K562 (cell line): ENCODE measurements around the gene FAT2. TPM values are rescaled to one million over a fixed set of nuclear protein-coding genes. Genes with fewer than 3 reads are reported as not detected.

Experiments used
- BRF2 ChIP-seq: IDR thresholded peaks from 3 replicates; pipeline ENCODE4 v1.6.1; 2011; ENCODE audit warnings: borderline replicate concordance, mild to moderate bottlenecking; ENCODE audit not compliant: insufficient read length, insufficient read depth
- ZKSCAN8 ChIP-seq: fragments of 200-800 bp; sonication (Bioruptor generic); IDR thresholded peaks from 2 replicates; pipeline ENCODE4 v1.6.1; 2016; ENCODE audit warnings: missing genetic modification characterization, missing compliant biosample characterization
- polyA plus RNA-seq, 8 experiments: library from polyadenylated mRNA; depleted of rRNA in 4 of 8; stranded (reverse) in 5 of 8; unstranded in 3 of 8; fragments of >200 nt; fragmentation: Nextera tagmentation in 2 of 8; fragmentation: Illumina TruSeq in 1 of 8; extraction: Ambion mirVana in 2 of 8; extraction: Trizol in 1 of 8; gene quantifications; 2 replicates each; pipeline versions ENCODE4 v1.2.1 to v1.2.3, GENCODE V29; 2011 to 2014; ENCODE audit warnings: inconsistent platforms in 1 of 8, missing spikeins in 1 of 8
- total RNA-seq, 7 experiments: library from RNA; depleted of rRNA in 6 of 7; stranded (reverse); fragments of >200 nt in 6 of 7; fragmentation: Illumina TruSeq in 2 of 7; extraction: Trizol in 2 of 7; gene quantifications; 2 replicates each; pipeline versions ENCODE4 v1.2.1 to v1.2.3, GENCODE V29; 2011 to 2021; ENCODE audit warnings: low replicate concordance in 1 of 7
- TF ChIP-seq, protein P1 (sequence below): sonication (generic); formaldehyde crosslinking; IDR thresholded peaks from 2 replicates; pipeline ENCODE4 v1.8.0; 2023; ENCODE audit warnings: missing genetic modification reagents, mild to moderate bottlenecking, borderline replicate concordance

The FAT2 gene
- total and polyA plus RNA-seq, 9 of the 15 experiments (the other 6 are each of a cell fraction or from before 2014, with no cell fraction given): not detected

- TF ChIP-seq, protein P1, sequence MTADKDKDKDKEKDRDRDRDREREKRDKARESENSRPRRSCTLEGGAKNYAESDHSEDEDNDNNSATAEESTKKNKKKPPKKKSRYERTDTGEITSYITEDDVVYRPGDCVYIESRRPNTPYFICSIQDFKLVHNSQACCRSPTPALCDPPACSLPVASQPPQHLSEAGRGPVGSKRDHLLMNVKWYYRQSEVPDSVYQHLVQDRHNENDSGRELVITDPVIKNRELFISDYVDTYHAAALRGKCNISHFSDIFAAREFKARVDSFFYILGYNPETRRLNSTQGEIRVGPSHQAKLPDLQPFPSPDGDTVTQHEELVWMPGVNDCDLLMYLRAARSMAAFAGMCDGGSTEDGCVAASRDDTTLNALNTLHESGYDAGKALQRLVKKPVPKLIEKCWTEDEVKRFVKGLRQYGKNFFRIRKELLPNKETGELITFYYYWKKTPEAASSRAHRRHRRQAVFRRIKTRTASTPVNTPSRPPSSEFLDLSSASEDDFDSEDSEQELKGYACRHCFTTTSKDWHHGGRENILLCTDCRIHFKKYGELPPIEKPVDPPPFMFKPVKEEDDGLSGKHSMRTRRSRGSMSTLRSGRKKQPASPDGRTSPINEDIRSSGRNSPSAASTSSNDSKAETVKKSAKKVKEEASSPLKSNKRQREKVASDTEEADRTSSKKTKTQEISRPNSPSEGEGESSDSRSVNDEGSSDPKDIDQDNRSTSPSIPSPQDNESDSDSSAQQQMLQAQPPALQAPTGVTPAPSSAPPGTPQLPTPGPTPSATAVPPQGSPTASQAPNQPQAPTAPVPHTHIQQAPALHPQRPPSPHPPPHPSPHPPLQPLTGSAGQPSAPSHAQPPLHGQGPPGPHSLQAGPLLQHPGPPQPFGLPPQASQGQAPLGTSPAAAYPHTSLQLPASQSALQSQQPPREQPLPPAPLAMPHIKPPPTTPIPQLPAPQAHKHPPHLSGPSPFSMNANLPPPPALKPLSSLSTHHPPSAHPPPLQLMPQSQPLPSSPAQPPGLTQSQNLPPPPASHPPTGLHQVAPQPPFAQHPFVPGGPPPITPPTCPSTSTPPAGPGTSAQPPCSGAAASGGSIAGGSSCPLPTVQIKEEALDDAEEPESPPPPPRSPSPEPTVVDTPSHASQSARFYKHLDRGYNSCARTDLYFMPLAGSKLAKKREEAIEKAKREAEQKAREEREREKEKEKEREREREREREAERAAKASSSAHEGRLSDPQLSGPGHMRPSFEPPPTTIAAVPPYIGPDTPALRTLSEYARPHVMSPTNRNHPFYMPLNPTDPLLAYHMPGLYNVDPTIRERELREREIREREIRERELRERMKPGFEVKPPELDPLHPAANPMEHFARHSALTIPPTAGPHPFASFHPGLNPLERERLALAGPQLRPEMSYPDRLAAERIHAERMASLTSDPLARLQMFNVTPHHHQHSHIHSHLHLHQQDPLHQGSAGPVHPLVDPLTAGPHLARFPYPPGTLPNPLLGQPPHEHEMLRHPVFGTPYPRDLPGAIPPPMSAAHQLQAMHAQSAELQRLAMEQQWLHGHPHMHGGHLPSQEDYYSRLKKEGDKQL (CRISPR knock-in tag): no peak
- TF ChIP-seq ZKSCAN8 (CRISPR knock-in tag) (no peak), BRF2 (no peak)
- TF ChIP-seq, all 486 proteins: peak for 0
Observed at GRCh38 chr5:151591144-151591819, at the start of gene FAT2 (continued).
